HL-60 (cell line): ENCODE data around the gene NFIX.
"Not testable (repeated sequence)": the region's sequence is repeated elsewhere in the genome, so short reads cannot be mapped to it uniquely, and the experiment has no call there.

ENCODE experiments used
- DNase-seq, 2 experiments: peaks; one replicate each; pipeline ENCODE4 v3.0.0-alpha.2; 2010 to 2020; ENCODE audit warnings: low read depth in 1 of 2, low spot score in 1 of 2
- H3K27ac ChIP-seq: fragments of 250-450 bp; sonication (Bioruptor Pico); replicated peaks from 2 replicates; pipeline ENCODE4 v1.5.1; 2020; ENCODE audit warnings: mild to moderate bottlenecking, moderate library complexity
- H3K27me3 ChIP-seq: fragments of 250-450 bp; sonication (Bioruptor Pico); 2 replicates; pipeline ENCODE4 v1.5.1; 2021; ENCODE audit warnings: mild to moderate bottlenecking, moderate library complexity; ENCODE audit not compliant: insufficient read depth, poor library complexity, severe bottlenecking
- H3K4me3 ChIP-seq: replicated peaks from 2 replicates; pipeline ENCODE4 v1.5.1; 2011; ENCODE audit warnings: mild to moderate bottlenecking, control low read depth, low read length; ENCODE audit not compliant: insufficient read depth
- CTCF ChIP-seq: IDR thresholded peaks from one replicate; pipeline ENCODE4 v1.5.1; 2011; ENCODE audit warnings: low read length, control low read depth, inconsistent platforms; ENCODE audit not compliant: insufficient read depth
- GABPA ChIP-seq: IDR thresholded peaks from 2 replicates; pipeline ENCODE4 v1.6.1; 2012; ENCODE audit warnings: low read depth
- POLR2AphosphoS5 ChIP-seq: IDR thresholded peaks from 2 replicates; pipeline ENCODE4 v1.6.1; 2012; ENCODE audit warnings: low read depth
- REST ChIP-seq: IDR thresholded peaks from 2 replicates; pipeline ENCODE4 v1.6.1; 2012; ENCODE audit warnings: low read depth; ENCODE audit not compliant: insufficient replicate concordance
- SPI1 ChIP-seq: IDR thresholded peaks from 2 replicates; pipeline ENCODE4 v1.6.1; 2012; ENCODE audit warnings: low read depth, mild to moderate bottlenecking, borderline replicate concordance

NFIX gene

GRCh38 chr19:12949363-12950283 lies 45.7 kb upstream of the NFIX start:
- no peaks in the 10 kb centered on the region for H3K27me3 ChIP-seq
- DNase-seq = no peak
- no peak overlapping the region for H3K4me3 ChIP-seq
- TF ChIP-seq CTCF (no peak), GABPA (no peak), REST (no peak), SPI1 (no peak), POLR2AphosphoS5 (no peak)
- H3K27ac ChIP-seq = peak overlapping the region; percentile 33

- H3K27me3 ChIP-seq, DNase-seq, H3K4me3 ChIP-seq: not testable (repeated sequence)
- H3K27ac ChIP-seq = peak overlapping the region; percentile 53
Observed at GRCh38 chr19:12952050-12952449, 43.2 kb upstream of the NFIX start.

GRCh38 chr19:12952488-12953137 lies 42.7 kb upstream of the NFIX start:
- Histone ChIP-seq H3K4me3 (no peak overlapping the region), H3K27me3 (no peaks in the 10 kb centered on the region), H3K27ac (peak overlapping the region; percentile 53)
- DNase-seq = no peak
- TF ChIP-seq CTCF (no peak), REST (no peak), POLR2AphosphoS5 (peak; percentile 46), SPI1 (peak; percentile 20; the same call in 1 of the 2 replicates), GABPA (no peak)

GRCh38 chr19:12953138-12953798 lies 42.0 kb upstream of the NFIX start:
- Histone ChIP-seq H3K27ac (peak overlapping the region; percentile 53), H3K4me3 (no peak overlapping the region), H3K27me3 (no peaks in the 10 kb centered on the region)
- no peak for DNase-seq
- TF ChIP-seq CTCF (no peak), POLR2AphosphoS5 (no peak), REST (no peak)
